Activated naive CD4-positive, alpha-beta T cell treated with anti-CD3 and anti-CD28 coated beads for 36 hours (primary cell): ENCODE measurements around the gene SESN1. TPM values are rescaled to one million over a fixed set of nuclear protein-coding genes. Genes with fewer than 3 reads are reported as not detected.
A peak's percentile ranks its signal among the peaks of the same experiment; 100 is the strongest.
"Not testable (repeated sequence)": the region's sequence is repeated elsewhere in the genome, so short reads cannot be mapped to it uniquely, and the experiment has no call there.

Source experiments
- CTCF ChIA-PET: fragments of 350-600 bp; sonication (Branson Sonifier 250); formaldehyde crosslinking; loops from one replicate; lab custom pipeline; 2021; ENCODE audit warnings: antibody characterized with exemption; lab: Charles Lee
- DNase-seq: peaks from one replicate; pipeline ENCODE4 v3.0.0-alpha.2; 2020
- H3K27ac Mint-ChIP-seq: one replicate; pipeline ENCODE4 v1.8.0; 2021; ENCODE audit warnings: mild to moderate bottlenecking, mixed read lengths
- H3K27me3 Mint-ChIP-seq: one replicate; pipeline ENCODE4 v1.8.0; 2021; ENCODE audit warnings: low read depth, mixed read lengths
- H3K36me3 Mint-ChIP-seq: one replicate; pipeline ENCODE4 v1.8.0; 2021; ENCODE audit warnings: low read depth, mixed read lengths
- H3K4me1 Mint-ChIP-seq: one replicate; pipeline ENCODE4 v1.8.0; 2021; ENCODE audit warnings: low read depth, mixed read lengths
- H3K4me3 Mint-ChIP-seq: one replicate; pipeline ENCODE4 v1.8.0; 2021; ENCODE audit warnings: mild to moderate bottlenecking, moderate library complexity, mixed read lengths
- H3K9me3 Mint-ChIP-seq: one replicate; pipeline ENCODE4 v1.8.0; 2021; ENCODE audit warnings: mixed read lengths
- intact Hi-C: fragments of 100-400 bp; cut with micrococcal nuclease; formaldehyde crosslinking; loops from one replicate; pipeline ENCODE4 v1.15.1; 2023
- total RNA-seq, 2 experiments: library from RNA; stranded (reverse); gene quantifications; one replicate each; pipeline ENCODE4 v1.2.3, GENCODE V29; 2021

The SESN1 gene
- total RNA-seq, result 10 to 100 TPM; 34.0 to 35.0 TPM

DNA sequence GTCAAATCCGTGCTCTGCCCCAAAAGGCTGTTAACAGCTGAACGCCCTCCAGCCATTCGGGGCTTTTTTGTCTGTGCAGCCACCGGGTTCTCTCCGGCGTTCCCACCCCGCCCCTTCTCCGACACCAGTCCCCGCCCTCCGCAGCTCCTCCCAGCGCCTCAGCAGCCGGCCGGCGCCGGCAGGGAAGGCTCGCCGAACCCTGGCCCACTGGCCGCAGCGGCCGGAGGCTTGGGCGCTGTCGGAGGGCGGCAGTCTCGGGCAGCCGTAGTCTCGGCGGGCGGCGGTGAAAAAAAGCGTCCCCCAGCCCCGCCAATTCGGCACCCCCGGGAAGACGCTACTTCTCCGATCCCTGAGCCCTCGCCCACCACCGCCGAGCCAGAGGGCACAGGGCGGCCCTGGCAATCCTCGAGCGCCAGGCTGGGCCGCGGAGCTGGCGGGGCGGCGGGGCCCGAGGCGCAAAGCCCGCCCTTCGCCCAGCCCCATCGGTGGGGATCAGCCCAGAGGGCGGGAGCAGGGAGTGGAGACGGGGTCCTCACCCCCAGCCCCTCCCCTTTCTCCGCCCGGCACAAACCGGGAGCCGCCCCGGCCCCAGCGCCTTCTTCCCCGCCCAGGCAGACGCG is at the start of gene SESN1:
TSS of gene SESN1 (minus strand) at position 431 of the 620 bp plus-strand sequence. CDS start 773 bp downstream, outside the sequence.
- H3K4me3 Mint-ChIP-seq, result peak within 1 kb of the TSS; percentile 84
- peaks cover 43% of the 10 kb centered on the region for H3K4me1 Mint-ChIP-seq
- H3K27me3 Mint-ChIP-seq, result no peaks in the 10 kb centered on the region
- intact Hi-C loops, result loop anchor here (1.0 to 10.0 kb wide), 16 partner anchors 35 to 1723 kb away; partner anchors contain the start of genes AFG1L, AK9, ARMC2 and CD164
- peak; percentile 90 for DNase-seq
- peak within 1 kb of the TSS; percentile 95 for H3K27ac Mint-ChIP-seq
- H3K9me3 Mint-ChIP-seq, result no peaks in the 10 kb centered on the region
- CTCF ChIA-PET, result interaction anchor here (0.6 kb wide), 1 partner anchor 49 kb away, joined by 3 read pairs; no protein-coding TSS in a partner anchor
- H3K36me3 Mint-ChIP-seq, result peaks cover 6% of the 10 kb centered on the region

DNA sequence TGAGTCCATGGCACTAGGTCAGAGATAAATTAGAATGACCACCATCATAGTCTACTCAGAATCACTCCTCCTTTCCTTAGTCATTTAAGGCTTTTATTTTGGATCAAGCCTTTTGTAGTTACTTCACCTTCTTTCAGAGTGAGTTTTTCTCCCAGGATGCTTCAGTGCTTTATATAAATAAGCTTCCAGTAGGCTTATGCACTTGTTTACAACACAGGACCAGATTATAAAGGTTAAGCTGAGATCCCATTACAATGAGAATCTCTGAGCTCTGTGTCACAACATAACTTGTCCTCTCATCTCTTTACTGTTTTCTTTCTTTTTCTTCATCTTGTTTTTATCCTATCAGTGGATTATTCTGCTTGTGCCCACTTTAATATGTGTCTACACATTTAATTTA is 48.5 kb upstream of the SESN1 start:
- H3K4me3 Mint-ChIP-seq, result no peak overlapping the region
- H3K27ac Mint-ChIP-seq, result no peak overlapping the region
- no peak for DNase-seq
- CTCF ChIA-PET, result interaction anchor here (0.7 kb wide), 1 partner anchor 49 kb away, joined by 3 read pairs; no protein-coding TSS in a partner anchor
- no peaks in the 10 kb centered on the region for H3K27me3 Mint-ChIP-seq
- H3K4me1 Mint-ChIP-seq, result no peaks in the 10 kb centered on the region
- H3K36me3 Mint-ChIP-seq, result peaks cover 15% of the 10 kb centered on the region
- intact Hi-C loops, result no loop called here
- no peaks in the 10 kb centered on the region for H3K9me3 Mint-ChIP-seq

DNA sequence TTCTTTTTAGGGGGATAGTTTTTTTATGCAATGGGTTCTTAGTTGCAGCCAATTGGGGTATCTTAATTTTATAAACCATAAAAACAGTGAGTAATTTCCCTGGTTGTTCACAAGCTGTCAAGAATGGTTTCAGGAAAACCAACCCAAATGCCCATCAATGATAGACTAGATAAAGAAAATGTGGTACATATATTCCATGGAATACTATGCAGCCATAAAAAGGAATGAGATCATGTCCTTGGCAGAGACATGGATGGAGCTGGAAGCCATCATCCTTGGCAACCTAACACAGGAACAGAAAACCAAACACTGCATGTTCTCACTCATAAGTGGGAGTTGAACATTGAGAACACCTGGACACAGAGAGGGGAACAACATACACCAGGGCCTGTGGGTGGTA is 47.4 kb upstream of the SESN1 start:
- intact Hi-C loops, CTCF ChIA-PET, H3K4me1 Mint-ChIP-seq, H3K27ac Mint-ChIP-seq, H3K9me3 Mint-ChIP-seq, H3K36me3 Mint-ChIP-seq, H3K27me3 Mint-ChIP-seq, DNase-seq, H3K4me3 Mint-ChIP-seq: not testable (repeated sequence)

GRCh38 chr6:109139109-109139508 is 44.5 kb upstream of the SESN1 start:
- H3K4me3 Mint-ChIP-seq, result no peak overlapping the region

GRCh38 chr6:109136530-109136929 is 41.9 kb upstream of the SESN1 start:
- CTCF ChIA-PET, H3K36me3 Mint-ChIP-seq, H3K27me3 Mint-ChIP-seq, H3K4me1 Mint-ChIP-seq, H3K4me3 Mint-ChIP-seq, DNase-seq, H3K9me3 Mint-ChIP-seq, H3K27ac Mint-ChIP-seq, intact Hi-C loops: not testable (repeated sequence)

More at GRCh38 chr6:109139109-109139508, 44.5 kb upstream of the SESN1 start:
- DNase-seq, result no peak
- intact Hi-C loops, result no loop called here
- peaks cover 4% of the 10 kb centered on the region for H3K9me3 Mint-ChIP-seq
- CTCF ChIA-PET, result no interaction called here
- H3K27ac Mint-ChIP-seq, result no peak overlapping the region
- H3K27me3 Mint-ChIP-seq, result no peaks in the 10 kb centered on the region
- H3K36me3 Mint-ChIP-seq, result peaks cover 10% of the 10 kb centered on the region
- H3K4me1 Mint-ChIP-seq, result no peaks in the 10 kb centered on the region

DNA sequence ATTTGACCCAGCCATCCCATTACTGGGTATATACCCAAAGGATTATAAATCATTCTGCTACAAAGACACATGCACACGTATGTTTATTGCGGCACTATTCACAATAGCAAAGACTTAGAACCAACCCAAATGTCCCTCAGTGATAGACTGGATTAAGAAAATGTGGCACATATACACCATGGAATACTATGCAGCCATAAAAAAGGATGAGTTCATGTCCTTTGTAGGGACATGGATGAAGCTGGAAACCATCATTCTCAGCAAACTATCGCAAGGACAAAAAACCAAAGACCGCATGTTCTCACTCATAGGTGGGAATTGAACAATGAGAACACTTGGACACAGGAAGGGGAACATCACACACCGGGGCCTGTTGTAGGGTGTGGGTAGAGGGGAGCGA is 41.4 kb upstream of the SESN1 start:
- DNase-seq, H3K27ac Mint-ChIP-seq, H3K27me3 Mint-ChIP-seq, H3K4me3 Mint-ChIP-seq, H3K9me3 Mint-ChIP-seq, intact Hi-C loops, H3K4me1 Mint-ChIP-seq, CTCF ChIA-PET, H3K36me3 Mint-ChIP-seq: not testable (repeated sequence)

GRCh38 chr6:109135600-109135999 is 41.0 kb upstream of the SESN1 start:
- H3K36me3 Mint-ChIP-seq, H3K4me3 Mint-ChIP-seq, intact Hi-C loops, H3K27me3 Mint-ChIP-seq, H3K9me3 Mint-ChIP-seq, DNase-seq, CTCF ChIA-PET, H3K27ac Mint-ChIP-seq, H3K4me1 Mint-ChIP-seq: not testable (repeated sequence)

DNA sequence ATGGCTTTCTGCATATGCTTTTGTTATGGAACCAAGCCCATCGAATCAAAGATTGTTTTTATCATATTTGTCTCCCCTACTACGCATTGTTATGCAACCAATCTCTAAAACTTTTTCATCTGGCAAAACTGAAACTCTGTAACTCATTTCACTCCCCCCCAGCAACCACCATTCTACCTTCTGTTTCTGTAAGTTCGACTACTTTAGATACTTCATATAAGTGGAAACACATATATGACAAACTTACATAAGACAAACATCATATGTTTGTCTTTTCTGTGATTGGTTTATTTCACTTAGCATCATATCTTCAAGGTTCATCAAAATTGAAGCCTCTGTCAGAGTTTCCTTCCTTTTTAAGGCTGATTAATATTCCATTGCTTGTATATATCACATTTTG is 35.4 kb upstream of the SESN1 start:
- H3K27me3 Mint-ChIP-seq, result no peaks in the 10 kb centered on the region

GRCh38 chr6:109125504-109125903 is 30.9 kb upstream of the SESN1 start:
- no peak for DNase-seq
- Mint-ChIP-seq H3K4me3 (no peak overlapping the region), H3K9me3 (no peaks in the 10 kb centered on the region), H3K36me3 (peaks cover 1% of the 10 kb centered on the region), H3K4me1 (peaks cover 11% of the 10 kb centered on the region), H3K27me3 (no peaks in the 10 kb centered on the region), H3K27ac (no peak overlapping the region)
- intact Hi-C loops, result loop anchor here (1.0 kb wide), 1 partner anchor 34 kb away; no protein-coding TSS in a partner anchor
- CTCF ChIA-PET, result no interaction called here

More for the DNA sequence above, 35.4 kb upstream of the SESN1 start:
- no peak for DNase-seq
- Mint-ChIP-seq H3K27ac (no peak overlapping the region), H3K4me1 (peaks cover 3% of the 10 kb centered on the region), H3K9me3 (peaks cover 2% of the 10 kb centered on the region), H3K4me3 (no peak overlapping the region), H3K36me3 (peaks cover 3% of the 10 kb centered on the region)
- CTCF ChIA-PET, result no interaction called here
- intact Hi-C loops, result no loop called here

DNA sequence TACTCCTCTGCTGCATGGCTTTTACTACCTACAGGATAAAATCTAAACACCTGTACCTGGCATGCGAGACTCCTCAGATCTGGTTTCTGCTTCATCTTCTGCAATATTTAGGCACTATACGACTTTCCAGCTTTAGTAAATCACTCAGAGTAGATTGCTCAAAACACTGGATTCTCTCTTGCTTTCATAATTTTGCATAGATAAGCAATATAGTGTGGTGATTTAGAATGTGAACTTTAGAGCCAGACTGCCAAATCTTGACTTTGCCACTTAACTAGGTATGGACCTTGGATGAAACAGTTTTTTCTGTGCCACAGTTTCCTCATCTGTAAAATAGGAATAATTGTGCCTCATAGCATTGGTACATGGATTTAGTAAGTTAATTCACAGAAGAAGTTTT is 29.6 kb upstream of the SESN1 start:
- intact Hi-C loops, result no loop called here

DNA sequence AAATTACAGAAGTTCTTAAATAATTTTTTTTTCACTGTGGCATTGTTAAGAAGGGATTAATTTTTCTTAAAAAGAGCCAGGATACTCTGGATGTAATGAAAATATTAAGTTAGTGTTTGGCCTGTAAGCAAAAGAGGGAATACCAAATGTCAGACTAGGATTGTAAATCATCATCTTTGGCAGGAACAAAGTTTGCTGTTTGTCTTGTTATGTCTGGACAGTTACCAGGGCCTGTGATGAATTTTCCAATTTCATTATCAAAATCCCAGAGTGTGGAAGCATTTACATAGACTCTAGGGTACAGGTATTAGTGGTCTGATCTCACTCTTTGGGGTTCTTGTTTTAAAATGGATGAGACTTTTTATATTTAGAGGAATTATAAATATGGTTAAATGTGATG is 26.8 kb upstream of the SESN1 start:
- no peaks in the 10 kb centered on the region for H3K9me3 Mint-ChIP-seq
- H3K36me3 Mint-ChIP-seq, result no peaks in the 10 kb centered on the region
- H3K4me3 Mint-ChIP-seq, result no peak overlapping the region
- CTCF ChIA-PET, result no interaction called here
- intact Hi-C loops, result no loop called here
- peaks cover 15% of the 10 kb centered on the region for H3K4me1 Mint-ChIP-seq
- no peak for DNase-seq
- no peak overlapping the region for H3K27ac Mint-ChIP-seq
- H3K27me3 Mint-ChIP-seq, result no peaks in the 10 kb centered on the region

More for the DNA sequence above, 29.6 kb upstream of the SESN1 start:
- CTCF ChIA-PET, result interaction anchor here (0.6 to 0.7 kb wide), 2 partner anchors 52 to 582 kb away, joined by 3 read pairs; no protein-coding TSS in a partner anchor
- no peak overlapping the region for H3K4me3 Mint-ChIP-seq
- H3K36me3 Mint-ChIP-seq, result peaks cover 1% of the 10 kb centered on the region
- H3K27ac Mint-ChIP-seq, result no peak overlapping the region
- H3K4me1 Mint-ChIP-seq, result peaks cover 15% of the 10 kb centered on the region
- no peak for DNase-seq
- H3K27me3 Mint-ChIP-seq, result no peaks in the 10 kb centered on the region
- no peaks in the 10 kb centered on the region for H3K9me3 Mint-ChIP-seq

- no peak overlapping the region for H3K4me3 Mint-ChIP-seq
- intact Hi-C loops, result no loop called here
- CTCF ChIA-PET, result no interaction called here
- no peak for DNase-seq
- H3K36me3 Mint-ChIP-seq, result no peaks in the 10 kb centered on the region
- H3K27me3 Mint-ChIP-seq, result no peaks in the 10 kb centered on the region
- peaks cover 15% of the 10 kb centered on the region for H3K4me1 Mint-ChIP-seq
- H3K27ac Mint-ChIP-seq, result no peak overlapping the region
- no peaks in the 10 kb centered on the region for H3K9me3 Mint-ChIP-seq
These were observed 24.3 kb upstream of the SESN1 start for GRCh38 chr6:109118871-109119354.

- Mint-ChIP-seq H3K4me1 (peaks cover 15% of the 10 kb centered on the region), H3K9me3 (no peaks in the 10 kb centered on the region), H3K36me3 (no peaks in the 10 kb centered on the region), H3K4me3 (no peak overlapping the region), H3K27ac (no peak overlapping the region), H3K27me3 (no peaks in the 10 kb centered on the region)
- no peak for DNase-seq
- CTCF ChIA-PET, result no interaction called here
- intact Hi-C loops, result no loop called here
These were observed 23.7 kb upstream of the SESN1 start for GRCh38 chr6:109118337-109118736.
